Heart right ventricle (tissue), 16 donors: ENCODE results near the gene PDE4DIP. TPM values are rescaled to one million over a fixed set of nuclear protein-coding genes. Genes with fewer than 3 reads are reported as not detected.
A peak's percentile ranks its signal among the peaks of the same experiment; 100 is the strongest.
"Not testable (repeated sequence)": the region's sequence is repeated elsewhere in the genome, so short reads cannot be mapped to it uniquely, and the experiment has no call there.

Source experiments
- ATAC-seq, 8 donors: fragments of 200-7000 bp; cut with Tn5 transposase; one replicate each; pipeline ENCODE4 v1.9.1; 2020; ENCODE audit warnings: mild to moderate bottlenecking in 8 of 8, moderate library complexity in 8 of 8, moderate number of reproducible peaks in 1 of 8
- DNase-seq, 2 donors: peaks; one replicate each; pipeline ENCODE4 v3.0.0-alpha.2; 2020
- H3K27ac ChIP-seq, 10 donors: fragments of 200-600 bp; sonication (generic) in 2 of 10; one replicate each; pipeline versions ENCODE4 v1.5.0 to v1.8.0; 2020 to 2022; ENCODE audit warnings: mild to moderate bottlenecking in 3 of 10
- H3K27me3 ChIP-seq, 7 donors: fragments of 200-600 bp; one replicate each; pipeline ENCODE4 v1.8.0; 2021 to 2022; ENCODE audit warnings: mild to moderate bottlenecking in 2 of 7
- H3K36me3 ChIP-seq, 9 donors: fragments of 200-600 bp; sonication (generic) in 1 of 9; one replicate each; pipeline versions ENCODE4 v1.5.0 to v1.8.0; 2020 to 2022; ENCODE audit warnings: mild to moderate bottlenecking in 2 of 9
- H3K4me1 ChIP-seq, 9 donors: fragments of 200-600 bp; sonication (generic) in 1 of 9; one replicate each; pipeline versions ENCODE4 v1.5.0 to v1.8.0; 2020 to 2022; ENCODE audit warnings: mild to moderate bottlenecking in 4 of 9
- H3K4me3 ChIP-seq, 10 donors: fragments of 200-600 bp; sonication (generic) in 2 of 10; one replicate each; pipeline versions ENCODE4 v1.5.0 to v1.8.0; 2020 to 2022; ENCODE audit warnings: mild to moderate bottlenecking in 7 of 10, moderate library complexity in 2 of 10
- H3K9me3 ChIP-seq, 11 donors: fragments of 200-600 bp in 10 of 11; sonication (generic) in 2 of 11; one replicate each; pipeline versions ENCODE4 v1.5.0 to v1.8.0; 2013 to 2022; ENCODE audit warnings: mild to moderate bottlenecking in 2 of 11, control low read depth in 1 of 11, moderate library complexity in 1 of 11
- WGBS, 2 donors: extraction: QIAGEN DNeasy Blood & Tissue Kit; methylation state at CpG; one replicate each; pipeline ENCODE4 v1.1.7; 2013; ENCODE audit warnings: inconsistent platforms in 1 of 2; 5-methylcytosine and 5-hydroxymethylcytosine counted together
- intact Hi-C, 10 donors: fragments of 100-400 bp; cut with DNase I; formaldehyde crosslinking; loops; one replicate each; pipeline versions ENCODE4 v1.11.1 to v1.14.2; 2022
- polyA plus RNA-seq, 2 donors: library from polyadenylated mRNA; stranded (reverse); fragments of 200-250 nt; gene quantifications; one replicate each; pipeline ENCODE4 v1.2.3, GENCODE V29; 2013
- total RNA-seq, 10 donors: library from RNA; stranded (reverse); fragmentation: NEBNext Ultra II Directional in 3 of 10; extraction: Animal tissue kit (Norgen Biotek cat#: 25700) in 3 of 10; gene quantifications; one replicate each; pipeline versions ENCODE4 v1.2.1 to v1.2.4, GENCODE V29; 2021 to 2023
- donor health status: Arrhythmogenic right ventricular cardiomyopathy.
- donor health status: ischemic (EF 13 %, LVEDD 7.1; RV severe dilation, severe dysfunction).
- donor health status: healthy with polysubstance abuse.
- donor health status: DM: no; HTN: yes; CAD: no.
- donor health status: DM: no; HTN: no; CAD: no.
- donor health status: ischemic (EF 25% LVEDD 6.9; RV normal size, moderate dysfunction).
- donor health status: ischemic (EF 25% LVEDD 5.7; RV mildly dilated, moderate dysfunction).
- donor health status: healthy.
- donor health status: DM: yes; HTN: yes; CAD: no.
- donor health status: Ischemic cardiomyopathy.
- donor health status: ischemic (EF 35%, LVEDD 5.7; RV mildly dilated, moderate dysfunction).
- donor health status: nonischemic (EF 11% LVEDD 7.7; RV severe dilation, severe dysfunction).
- donor health status: DM: yes; HTN: yes; CAD: no.
- donor health status: PGD.
- donor health status: ischemic (EF 29% LVEDD 5.4; RV normal size, mild dysfunction).
- donor health status: nonischemic (EF 23%, LVEDD 6.1; RV moderate dilation, normal function).

PDE4DIP gene
- total and polyA plus RNA-seq, 12 donors, result 479 to 2,957 (median 2,581) TPM

- intact Hi-C loops, H3K4me3 ChIP-seq, DNase-seq, H3K36me3 ChIP-seq, H3K9me3 ChIP-seq, H3K4me1 ChIP-seq, H3K27me3 ChIP-seq: not testable (repeated sequence)
- peak overlapping the region in 1 of 10 donors; percentile 52 for H3K27ac ChIP-seq
- WGBS, 2 donors, result no CpG with 5 or more reads among the region's 3 CpGs
- peak in 7 of 8 donors; percentile 24 to 75 (median 52) for ATAC-seq
These were observed 56.5 kb downstream of the PDE4DIP start for GRCh38 chr1:148900691-148901090.

GRCh38 chr1:148901150-148901952 is 57.1 kb downstream of the PDE4DIP start:
- WGBS, 2 donors, result no CpG with 5 or more reads among the region's 9 CpGs
- peak overlapping the region in 2 of 10 donors; percentile 60 to 70 for H3K27ac ChIP-seq
- intact Hi-C loops, H3K36me3 ChIP-seq, H3K4me3 ChIP-seq, H3K4me1 ChIP-seq, DNase-seq, H3K27me3 ChIP-seq, H3K9me3 ChIP-seq: not testable (repeated sequence)
- ATAC-seq, result peak; percentile 92 to 100 (median 98)

- intact Hi-C loops, H3K4me3 ChIP-seq, H3K36me3 ChIP-seq, H3K27me3 ChIP-seq, H3K9me3 ChIP-seq, ATAC-seq, DNase-seq, H3K4me1 ChIP-seq: not testable (repeated sequence)
- peak overlapping the region in 2 of 10 donors; percentile 60 to 70 for H3K27ac ChIP-seq
- no CpG with 5 or more reads among the region's 4 CpGs for WGBS, 2 donors
These were observed 57.7 kb downstream of the PDE4DIP start for GRCh38 chr1:148901953-148902341.

GRCh38 chr1:148909219-148909826 is 65.1 kb downstream of the PDE4DIP start:
- H3K4me3 ChIP-seq, H3K9me3 ChIP-seq, DNase-seq, H3K27me3 ChIP-seq, H3K4me1 ChIP-seq, ATAC-seq, H3K36me3 ChIP-seq, H3K27ac ChIP-seq, intact Hi-C loops: not testable (repeated sequence)
- whole genome bisulfite sequencing, 2 donors, result no CpG with 5 or more reads among the region's 4 CpGs

GRCh38 chr1:148911303-148911928 is 67.2 kb downstream of the PDE4DIP start:
- peak in 7 of 8 donors; percentile 5 to 77 (median 43) for ATAC-seq
- H3K4me1 ChIP-seq, H3K4me3 ChIP-seq, intact Hi-C loops, H3K36me3 ChIP-seq, DNase-seq, H3K27me3 ChIP-seq, H3K9me3 ChIP-seq: not testable (repeated sequence)
- peak overlapping the region in 3 of 10 donors; percentile 15 to 43 (median 41) for H3K27ac ChIP-seq
- WGBS, 2 donors, result no CpG with 5 or more reads among the region's 5 CpGs

- DNase-seq, H3K36me3 ChIP-seq, intact Hi-C loops, H3K27me3 ChIP-seq, H3K4me1 ChIP-seq, H3K4me3 ChIP-seq, H3K9me3 ChIP-seq: not testable (repeated sequence)
- no CpG with 5 or more reads among the region's 2 CpGs for WGBS, 2 donors
- H3K27ac ChIP-seq, result peak overlapping the region in 1 of 10 donors; percentile 31
- peak in 6 of 8 donors; percentile 24 to 75 (median 41) for ATAC-seq
These were observed 72.0 kb downstream of the PDE4DIP start for GRCh38 chr1:148916222-148916621.

- H3K4me3 ChIP-seq, H3K4me1 ChIP-seq, H3K36me3 ChIP-seq, H3K9me3 ChIP-seq, H3K27me3 ChIP-seq, intact Hi-C loops: not testable (repeated sequence)
- DNase-seq (peak in 1 of 2 donors; percentile 21), ATAC-seq (peak; percentile 85 to 93 (median 92))
- H3K27ac ChIP-seq, result peak overlapping the region in 9 of 10 donors; percentile 39 to 74 (median 64)
- WGBS, 2 donors, result 4 to 9% methylated on average over 2 of the region's 4 CpGs
These were observed 72.6 kb downstream of the PDE4DIP start for GRCh38 chr1:148916695-148917348.

GRCh38 chr1:148918836-148919447 is 74.7 kb downstream of the PDE4DIP start:
- intact Hi-C loops, H3K36me3 ChIP-seq, DNase-seq, H3K4me1 ChIP-seq, H3K27me3 ChIP-seq, H3K4me3 ChIP-seq, H3K9me3 ChIP-seq: not testable (repeated sequence)
- ATAC-seq, result peak; percentile 26 to 71 (median 56)
- H3K27ac ChIP-seq, result peak overlapping the region in 9 of 10 donors; percentile 50 to 86 (median 71)
- 37 to 51% methylated on average over 2 of the region's 3 CpGs for WGBS, 2 donors

GRCh38 chr1:148921047-148921446 is 76.8 kb downstream of the PDE4DIP start:
- H3K27me3 ChIP-seq, H3K36me3 ChIP-seq, ATAC-seq, H3K4me1 ChIP-seq, H3K9me3 ChIP-seq, DNase-seq, H3K4me3 ChIP-seq, intact Hi-C loops, H3K27ac ChIP-seq: not testable (repeated sequence)
- WGBS, 2 donors, result no CpG with 5 or more reads among the region's 1 CpG

GRCh38 chr1:148923798-148924197 is 79.6 kb downstream of the PDE4DIP start:
- H3K27ac ChIP-seq, H3K36me3 ChIP-seq, ATAC-seq, intact Hi-C loops, H3K4me1 ChIP-seq, H3K27me3 ChIP-seq, DNase-seq, H3K9me3 ChIP-seq, H3K4me3 ChIP-seq: not testable (repeated sequence)
- WGBS, 2 donors, result 46 to 56% methylated on average over 1 of the region's 3 CpGs
